IMR-90 (cell line): Measurements from ENCODE around the gene OR6K6. TPM values are rescaled to one million over a fixed set of nuclear protein-coding genes. Genes with fewer than 3 reads are reported as not detected.

ENCODE experiments used
- ATAC-seq: fragments of 200-7000 bp; cut with Tn5 transposase; 2 replicates; pipeline ENCODE4 v1.9.1; 2020; ENCODE audit warnings: low read depth, mild to moderate bottlenecking, moderate library complexity
- BruUV-seq: library from RNA; stranded (reverse); fragments of 400-500 nt; replicated peaks from 2 replicates; lab custom pipeline; 2021; lab: Mats Ljungman, UMichigan
- CTCF ChIA-PET: fragments of 300-600 bp; formaldehyde crosslinking; extraction: SDS; loops from one replicate; lab custom pipeline; 2021; ENCODE audit warnings: antibody characterized with exemption; lab: Yijun Ruan, JAX
- POLR2A ChIA-PET: fragments of 300-600 bp; sonication (Branson Sonifier 250); formaldehyde crosslinking; loops from one replicate; lab custom pipeline; 2022; ENCODE audit warnings: antibody characterized with exemption; ENCODE audit not compliant: unreplicated experiment; lab: Charles Lee
- DNase-seq: peaks from one replicate; pipeline ENCODE4 v3.0.0; 2013
- H2AFZ ChIP-seq: replicated peaks from 2 replicates; pipeline ENCODE3; 2013; ENCODE audit warnings: low read length, mild to moderate bottlenecking; ENCODE audit not compliant: poor library complexity
- H2AK5ac ChIP-seq: 2 replicates; pipeline ENCODE4 v1.6.1; 2013; ENCODE audit warnings: low read depth, low read length, inconsistent platforms
- H2AK9ac ChIP-seq: replicated peaks from 2 replicates; pipeline ENCODE3; 2013; ENCODE audit warnings: mild to moderate bottlenecking, low read depth, low read length, moderate library complexity; ENCODE audit not compliant: poor library complexity
- H2BK120ac ChIP-seq: 2 replicates; pipeline ENCODE4 v1.6.1; 2013; ENCODE audit warnings: low read depth, low read length, inconsistent platforms
- H2BK15ac ChIP-seq: 3 replicates; pipeline ENCODE4 v1.6.1; 2013; ENCODE audit warnings: low read depth, low read length, inconsistent platforms
- H2BK20ac ChIP-seq: 2 replicates; pipeline ENCODE4 v1.6.1; 2013; ENCODE audit warnings: low read depth, mild to moderate bottlenecking, inconsistent platforms, low read length, moderate library complexity
- H2BK5ac ChIP-seq: 2 replicates; pipeline ENCODE4 v1.6.1; 2013; ENCODE audit warnings: mild to moderate bottlenecking, low read depth, low read length, inconsistent platforms; ENCODE audit not compliant: poor library complexity, severe bottlenecking
- H3K14ac ChIP-seq: replicated peaks from 2 replicates; pipeline ENCODE4 v1.6.1; 2013; ENCODE audit warnings: low read depth, low read length, inconsistent platforms
- H3K18ac ChIP-seq: 2 replicates; pipeline ENCODE4 v1.6.1; 2013; ENCODE audit warnings: low read depth, low read length, control low read depth
- H3K23ac ChIP-seq: 2 replicates; pipeline ENCODE4 v1.6.1; 2013; ENCODE audit warnings: low read depth, low read length, inconsistent platforms
- H3K27ac ChIP-seq: 2 replicates; pipeline ENCODE4 v1.5.1; 2013; ENCODE audit warnings: mild to moderate bottlenecking, control low read depth, low read length; ENCODE audit not compliant: insufficient read depth
- H3K27me3 ChIP-seq: 2 replicates; pipeline ENCODE4 v1.6.1; 2013; ENCODE audit warnings: low read length; ENCODE audit not compliant: control insufficient read depth, insufficient read depth
- H3K36me3 ChIP-seq: 2 replicates; pipeline ENCODE4 v1.6.1; 2013; ENCODE audit warnings: low read length, mixed read lengths; ENCODE audit not compliant: control insufficient read depth, insufficient read depth
- H3K4ac ChIP-seq: 2 replicates; pipeline ENCODE4 v1.6.1; 2013; ENCODE audit warnings: low read depth, low read length, inconsistent platforms
- H3K4me1 ChIP-seq: 2 replicates; pipeline ENCODE4 v1.6.1; 2013; ENCODE audit warnings: low read length, mixed read lengths; ENCODE audit not compliant: control insufficient read depth, insufficient read depth
- H3K4me2 ChIP-seq: 2 replicates; pipeline ENCODE4 v1.6.1; 2013; ENCODE audit warnings: low read depth, mild to moderate bottlenecking, control low read depth, low read length, moderate library complexity
- H3K4me3 ChIP-seq: 2 replicates; pipeline ENCODE4 v1.5.1; 2013; ENCODE audit warnings: low read depth, mild to moderate bottlenecking, control low read depth, low read length, moderate library complexity; ENCODE audit not compliant: insufficient read depth
- H3K56ac ChIP-seq: 2 replicates; pipeline ENCODE4 v1.6.1; 2013; ENCODE audit warnings: low read length, inconsistent platforms; ENCODE audit not compliant: insufficient read depth; ENCODE audit errors: extremely low read depth
- H3K79me1 ChIP-seq, 2 experiments: 2 replicates each; pipeline ENCODE4 v1.6.1; 2013; ENCODE audit warnings: low read length in 2 of 2, inconsistent platforms in 1 of 2, low read depth in 1 of 2
- H3K9ac ChIP-seq: 2 replicates; pipeline ENCODE4 v1.6.1; 2013; ENCODE audit warnings: low read depth, low read length, control low read depth
- H3K9me1 ChIP-seq: 2 replicates; pipeline ENCODE4 v1.6.1; 2013; ENCODE audit warnings: low read length, inconsistent platforms; ENCODE audit not compliant: insufficient read depth
- H3K9me3 ChIP-seq: 2 replicates; pipeline ENCODE4 v1.6.1; 2013; ENCODE audit warnings: low read length; ENCODE audit not compliant: control insufficient read depth, insufficient read depth
- H4K20me1 ChIP-seq: 2 replicates; pipeline ENCODE4 v1.6.1; 2013; ENCODE audit warnings: low read length, inconsistent platforms; ENCODE audit not compliant: insufficient read depth
- H4K5ac ChIP-seq: 2 replicates; pipeline ENCODE4 v1.6.1; 2013; ENCODE audit warnings: mild to moderate bottlenecking, low read depth, low read length, control low read depth
- H4K8ac ChIP-seq, 2 experiments: 2 replicates each; pipeline ENCODE4 v1.6.1; 2013; ENCODE audit warnings: low read depth in 2 of 2, low read length in 2 of 2, control low read depth in 1 of 2, inconsistent platforms in 1 of 2
- H4K91ac ChIP-seq: 2 replicates; pipeline ENCODE4 v1.6.1; 2013; ENCODE audit warnings: low read depth, low read length, inconsistent platforms; ENCODE audit not compliant: insufficient read depth
- BHLHE40 ChIP-seq: fragments of 150-350 bp; IDR thresholded peaks from 2 replicates; pipeline ENCODE4 v1.6.1; 2016; ENCODE audit warnings: mild to moderate bottlenecking, low read depth, low read length
- MAZ ChIP-seq: IDR thresholded peaks from 2 replicates; pipeline ENCODE4 v1.6.1; 2012; ENCODE audit warnings: low read depth, mild to moderate bottlenecking, low read length, improper control_type of control experiment, moderate library complexity, borderline replicate concordance
- RCOR1 ChIP-seq: IDR thresholded peaks from 2 replicates; pipeline ENCODE4 v1.6.1; 2012; ENCODE audit warnings: mild to moderate bottlenecking, low read length, improper control_type of control experiment; ENCODE audit not compliant: insufficient replicate concordance
- WGBS, 2 experiments: methylation state at CpG; one replicate each; pipeline versions ENCODE4 v1.1.5 to v1.1.7; 2013; ENCODE audit warnings: missing lambda C conversion rate in 2 of 2; ENCODE audit not compliant: insufficient read length in 1 of 2; ENCODE audit errors: extremely low coverage in 2 of 2; 5-methylcytosine and 5-hydroxymethylcytosine counted together
- dilution Hi-C: fragments of 300-500 bp; cut with HindIII; formaldehyde crosslinking; loops from one replicate; pipeline ENCODE4 v1.14.3; 2018; ENCODE audit warnings: low sequenced_read_pairs; ENCODE audit not compliant: unreplicated experiment
- in situ Hi-C: fragments of 300-500 bp; cut with MboI; formaldehyde crosslinking; loops from 3 replicates; pipeline ENCODE4 v1.14.3; 2019; ENCODE audit warnings: low sequenced_read_pairs, inconsistent platforms, mixed read lengths
- intact Hi-C: fragments of 100-400 bp; cut with micrococcal nuclease; formaldehyde crosslinking; loops from 2 replicates; pipeline ENCODE4 v1.10.0; 2022
- polyA plus RNA-seq, 3 experiments: library from polyadenylated mRNA; depleted of rRNA; stranded (reverse); fragments of >200 nt; gene quantifications; 2 replicates each; pipeline ENCODE4 v1.2.3, GENCODE V29; 2012; ENCODE audit warnings: low replicate concordance in 1 of 3
- total RNA-seq: library from RNA; depleted of rRNA; stranded (reverse); fragments of >200 nt; gene quantifications from 2 replicates; pipeline ENCODE4 v1.2.3, GENCODE V29; 2012

Gene OR6K6
- total and polyA plus RNA-seq, 2 of the 4 experiments (the other 2 are of a cell fraction), result not detected

- WGBS, 2 experiments, result no CpG with 5 or more reads among the region's 6 CpGs
- no peaks in the 10 kb centered on the region for H3K4me1 ChIP-seq
- no peak within 1 kb of the TSS for H2BK5ac ChIP-seq
- DNase-seq, result no peak
- no peak within 1 kb of the TSS for H2AFZ ChIP-seq
- H4K8ac ChIP-seq, result no peak within 1 kb of the TSS
- H4K91ac ChIP-seq, result no peak within 1 kb of the TSS
- no peak within 1 kb of the TSS for H2AK9ac ChIP-seq
- intact Hi-C loops (no loop called here), in situ Hi-C loops (no loop called here), dilution Hi-C loops (no loop called here)
- H2BK20ac ChIP-seq, result no peak within 1 kb of the TSS
- no peaks in the 10 kb centered on the region for H4K20me1 ChIP-seq
- H3K4me2 ChIP-seq, result no peak within 1 kb of the TSS
- H3K27me3 ChIP-seq, result no peaks in the 10 kb centered on the region
- H2BK120ac ChIP-seq, result no peak within 1 kb of the TSS
- no peak within 1 kb of the TSS for H3K27ac ChIP-seq
- H3K56ac ChIP-seq, result no peak within 1 kb of the TSS
- H3K14ac ChIP-seq, result no peak within 1 kb of the TSS
- TF ChIP-seq RCOR1 (no peak), MAZ (no peak), BHLHE40 (no peak)
- H3K23ac ChIP-seq, result no peak within 1 kb of the TSS
- H3K4me3 ChIP-seq, result no peak within 1 kb of the TSS
- CTCF ChIA-PET, result no interaction called here
- no TSS peak for BruUV-seq
- no peaks in the 10 kb centered on the region for H3K9me3 ChIP-seq
- no peak within 1 kb of the TSS for H2BK15ac ChIP-seq
- H3K18ac ChIP-seq, result no peak within 1 kb of the TSS
- H3K9me1 ChIP-seq, result no peaks in the 10 kb centered on the region
- no peaks in the 10 kb centered on the region for H3K36me3 ChIP-seq
- H3K4ac ChIP-seq, result no peak within 1 kb of the TSS
- H2AK5ac ChIP-seq, result no peak within 1 kb of the TSS
- no peak for ATAC-seq
- no peak within 1 kb of the TSS for H4K5ac ChIP-seq
- POLR2A ChIA-PET, result no interaction called here
- H3K79me1 ChIP-seq, result no peaks in the 10 kb centered on the region
- no peak within 1 kb of the TSS for H3K9ac ChIP-seq
These were observed 17.7 kb downstream of the OR6K6 start, which contains the start of gene OR6N1 for GRCh38 chr1:158771950-158772866. OR6N1 (minus strand) TSS chr1:158772195; CDS start chr1:158766682, 5,513 bp downstream.
